ENCODE measurements around the gene ITPRIP.

The ITPRIP gene

DNA sequence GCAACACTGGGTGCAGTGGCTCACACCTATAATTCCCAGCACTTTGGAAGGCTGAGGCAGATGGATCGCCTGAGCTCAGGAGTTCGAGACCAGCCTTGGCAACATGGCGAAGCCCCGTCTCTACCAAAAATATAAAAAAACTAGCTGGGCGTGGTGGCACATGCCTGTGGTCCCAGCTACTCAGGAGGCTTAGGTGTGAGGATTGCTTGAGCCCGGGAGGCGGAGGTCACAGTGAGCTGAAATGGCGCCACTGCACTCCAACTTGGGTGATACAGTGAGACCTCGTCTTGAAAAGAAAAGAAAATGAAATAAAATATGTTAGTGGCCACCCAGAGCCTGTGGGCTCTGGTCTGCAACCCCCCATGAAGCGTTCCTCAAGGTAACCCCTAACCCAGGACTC, 13.3 kb downstream of the ITPRIP start:
- no peak for DNase-seq

DNA sequence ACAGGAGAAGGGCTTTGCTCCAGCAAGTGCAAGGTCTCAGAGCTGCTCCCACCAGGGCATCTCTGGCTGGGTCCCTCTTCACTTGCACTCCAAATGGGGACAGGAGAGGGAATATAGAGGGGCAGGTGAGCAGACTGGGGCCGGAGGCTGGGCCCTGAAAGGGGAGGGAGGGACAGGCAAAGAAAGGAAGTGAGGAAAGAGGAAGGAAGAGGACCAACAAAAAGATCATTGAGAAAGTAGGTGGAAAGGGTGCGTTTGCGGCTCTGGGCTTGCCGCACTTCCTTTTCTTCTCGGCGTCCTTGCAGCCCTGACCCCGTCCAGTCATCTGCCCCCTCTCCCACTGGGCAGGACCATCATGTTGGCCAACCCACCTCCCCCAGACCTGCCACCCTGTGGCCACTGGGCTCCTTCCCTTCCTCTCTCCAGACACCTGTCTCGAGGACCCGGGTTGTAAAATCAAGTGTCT, 14.0 kb downstream of the ITPRIP start:
- no peak for DNase-seq

DNA sequence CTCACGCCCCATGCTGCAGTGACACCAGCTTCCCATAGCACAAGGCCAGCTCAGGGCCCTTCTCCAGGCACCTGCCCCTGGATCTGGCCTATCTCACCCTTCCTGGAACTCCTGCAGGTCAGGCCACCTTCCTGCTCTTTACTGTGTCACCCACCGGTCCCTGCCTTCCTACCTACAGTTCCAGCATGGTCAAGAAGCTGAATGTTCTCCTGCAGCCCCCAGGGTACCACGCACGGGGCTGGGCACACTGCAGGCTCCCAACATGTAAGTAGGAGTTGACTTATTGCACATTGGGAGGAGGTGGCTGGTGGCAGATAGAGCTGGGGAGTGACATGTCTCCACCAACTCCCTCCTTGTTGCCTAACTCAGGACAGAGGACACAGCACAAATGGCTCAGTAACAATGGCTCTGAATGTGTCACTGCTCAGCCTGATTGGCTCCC, 14.5 kb downstream of the ITPRIP start:
- no peak for DNase-seq

DNA sequence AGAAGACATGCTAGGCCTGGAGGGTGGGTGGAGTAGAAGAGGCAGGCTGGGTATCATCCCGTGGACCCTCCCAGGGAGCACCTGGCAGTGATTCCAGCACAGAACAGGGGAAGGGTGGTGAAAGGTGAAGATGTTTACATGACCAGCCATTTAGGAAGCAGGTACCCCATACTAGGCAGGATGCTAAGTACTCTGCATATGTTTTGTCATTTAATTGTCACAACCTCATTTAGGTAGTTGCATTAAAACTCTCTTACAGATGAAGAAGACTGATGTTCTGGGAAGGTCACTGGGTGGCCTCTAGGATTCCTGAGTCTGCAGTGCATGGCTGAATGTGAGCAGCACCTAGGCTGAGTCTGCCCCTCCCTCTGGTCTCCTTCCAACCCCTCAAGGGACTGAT, 15.2 kb downstream of the ITPRIP start:
- no peak for DNase-seq

DNA sequence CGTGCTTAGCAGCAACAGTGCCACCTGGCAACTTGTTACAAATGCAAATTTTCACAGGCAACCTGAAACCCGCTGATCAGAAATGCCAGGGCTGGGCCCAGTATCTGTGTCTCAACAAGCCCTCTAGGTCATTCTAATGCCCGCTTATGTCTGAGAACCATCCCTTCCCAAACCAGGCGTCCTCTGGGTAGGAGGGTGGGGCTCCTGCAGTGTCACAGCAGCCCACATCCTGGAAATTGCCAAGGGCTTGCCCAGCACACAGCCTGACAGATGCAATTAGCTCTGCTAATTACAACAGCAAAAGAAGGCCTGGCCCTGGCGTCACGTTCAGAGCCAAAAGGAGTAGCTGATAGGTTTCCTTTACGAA, 15.9 kb downstream of the ITPRIP start:
- no peak for DNase-seq

DNA sequence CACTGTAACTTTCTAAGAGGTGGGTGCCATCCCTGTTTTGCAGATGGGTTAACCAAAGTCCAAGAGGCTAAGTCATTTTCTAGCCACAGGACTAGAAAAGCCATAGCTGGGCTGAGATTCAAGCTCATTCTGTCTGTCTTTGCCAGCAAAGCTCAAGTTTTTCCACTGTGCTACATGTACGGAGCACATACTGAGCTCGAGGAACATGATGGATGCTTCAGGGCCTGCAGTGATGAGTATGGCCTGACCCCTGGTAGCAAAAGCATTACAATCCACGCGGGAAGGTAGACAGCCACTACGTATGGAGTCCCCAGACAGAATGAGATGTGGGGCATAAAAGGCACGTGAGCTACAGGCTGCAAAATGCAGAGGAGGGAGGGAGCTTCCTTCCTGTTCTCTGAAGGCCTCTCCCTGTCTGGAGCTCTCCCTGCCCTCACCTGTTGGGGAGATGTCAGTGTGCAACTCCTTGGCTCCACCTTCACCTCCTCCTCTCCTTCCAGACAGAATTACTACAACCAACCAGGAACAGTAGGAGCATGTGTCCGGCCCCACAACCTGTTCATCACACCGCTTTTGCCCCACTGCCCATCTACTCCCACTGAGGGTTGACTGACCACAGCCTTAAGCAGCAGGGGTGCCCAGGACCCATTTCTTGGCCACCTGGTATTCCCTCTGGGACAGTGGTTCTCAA, 16.4 kb downstream of the ITPRIP start:
- no peak for DNase-seq

DNA sequence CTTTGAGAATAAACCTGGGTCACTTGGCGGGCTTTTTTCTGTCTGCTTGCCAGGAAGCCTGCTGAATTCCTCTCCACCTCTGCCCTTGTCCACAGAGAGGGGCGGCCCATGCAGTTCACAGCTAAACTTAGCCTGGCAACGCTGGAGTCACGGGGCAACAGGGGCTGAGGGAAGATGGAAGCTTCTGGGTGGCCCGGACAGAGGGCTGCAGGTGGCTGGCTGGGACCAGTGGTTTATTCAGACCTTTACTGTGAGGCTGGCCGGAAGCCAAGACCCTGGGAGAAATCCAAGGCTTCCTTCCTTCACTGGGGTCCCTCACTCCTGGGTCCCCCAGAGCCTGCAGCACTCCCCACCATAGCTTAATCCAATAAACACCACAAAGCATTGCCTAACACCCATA, 17.0 kb downstream of the ITPRIP start:
- no peak for DNase-seq

DNA sequence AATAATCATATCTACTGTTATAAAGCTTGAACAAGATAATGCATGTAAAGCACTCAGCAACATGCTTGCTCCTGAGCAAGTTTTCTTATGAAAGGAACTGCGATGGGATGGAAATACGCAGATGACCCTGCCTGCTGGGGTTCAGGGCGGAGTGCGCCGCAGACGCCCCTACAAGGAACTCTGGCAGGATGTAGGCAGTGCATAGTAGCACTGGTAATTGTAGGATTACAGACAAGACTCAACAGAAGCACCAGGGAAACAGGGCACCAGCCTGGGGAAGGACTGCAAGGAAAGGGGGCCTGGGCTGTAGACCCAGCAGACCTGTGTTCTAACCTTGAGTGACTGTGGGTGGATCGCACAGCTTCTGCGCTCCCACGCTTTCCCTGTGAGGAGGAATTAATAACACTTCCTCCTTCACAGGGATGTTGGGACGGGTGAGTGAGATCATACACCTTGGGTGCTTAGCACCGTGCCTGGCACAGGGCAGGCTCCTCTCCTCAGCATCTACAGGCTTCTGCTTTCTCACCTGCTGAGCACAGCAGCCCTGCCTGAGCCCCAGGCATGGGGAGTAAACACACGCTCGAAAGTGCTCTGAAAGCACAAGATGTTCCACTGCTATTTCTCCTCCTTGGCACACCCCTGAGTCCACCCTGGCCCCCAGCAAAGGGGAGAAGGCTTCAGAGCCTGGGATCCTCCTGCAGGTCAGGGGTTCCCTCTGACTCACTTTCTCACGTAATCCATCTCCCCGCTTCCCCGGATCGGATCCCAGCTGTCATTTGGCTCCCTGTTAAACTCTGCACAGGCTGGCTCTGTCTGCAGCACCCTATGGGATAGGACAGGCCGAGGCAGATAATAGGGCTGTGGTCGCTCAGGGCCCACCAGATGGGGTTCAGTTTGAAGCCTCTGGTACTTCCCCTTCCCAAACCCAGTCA, 19.2 kb downstream of the ITPRIP start:
- no peak for DNase-seq

DNA sequence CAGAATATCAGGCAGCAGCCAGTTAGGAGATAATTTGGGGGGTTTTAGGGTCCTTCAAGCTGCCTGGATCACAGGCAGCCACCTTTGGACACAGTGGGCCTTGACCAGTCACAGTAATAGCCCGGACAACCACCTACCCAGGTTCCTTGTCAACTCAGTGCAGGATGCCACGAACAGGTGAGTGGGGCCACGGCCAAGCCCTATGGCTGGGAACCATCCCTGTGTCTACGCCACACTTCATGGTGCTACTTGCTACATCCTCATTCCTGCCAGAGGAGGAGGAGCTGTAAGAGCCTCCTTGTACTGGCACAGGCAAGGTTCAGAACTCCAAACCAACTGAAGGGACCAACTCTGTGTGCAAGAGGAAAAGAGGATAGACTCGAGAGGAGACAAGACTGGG, 19.9 kb downstream of the ITPRIP start:
- DNase-seq: no peak

DNA sequence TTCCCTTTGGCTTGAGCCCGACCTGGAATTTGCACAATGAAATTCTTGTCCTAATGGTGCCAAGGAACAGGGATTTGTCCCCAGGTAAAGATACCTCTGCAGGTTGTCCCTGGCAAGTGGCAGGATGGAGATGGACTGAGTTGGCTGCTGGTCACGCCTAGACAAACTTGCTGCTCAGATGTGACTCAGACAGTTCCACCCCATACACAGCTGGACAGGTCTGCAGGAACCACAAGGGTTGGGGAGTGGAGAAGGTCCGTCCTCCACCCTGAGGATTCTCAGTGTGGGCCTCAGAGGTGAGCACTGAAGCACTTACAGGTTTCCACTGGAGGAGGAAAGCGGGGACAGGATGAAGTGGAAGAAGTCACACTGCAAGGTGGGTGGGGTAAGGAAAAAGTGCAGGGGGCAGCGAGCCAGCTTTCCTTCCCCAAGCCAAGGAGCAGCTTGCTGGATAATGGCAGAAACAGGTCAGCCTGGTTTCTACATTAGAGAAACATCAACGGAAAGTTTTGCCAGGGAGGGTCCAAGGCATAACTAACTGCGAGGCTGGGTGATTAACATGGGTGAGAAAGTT, 20.5 kb downstream of the ITPRIP start:
- DNase-seq: no peak

DNA sequence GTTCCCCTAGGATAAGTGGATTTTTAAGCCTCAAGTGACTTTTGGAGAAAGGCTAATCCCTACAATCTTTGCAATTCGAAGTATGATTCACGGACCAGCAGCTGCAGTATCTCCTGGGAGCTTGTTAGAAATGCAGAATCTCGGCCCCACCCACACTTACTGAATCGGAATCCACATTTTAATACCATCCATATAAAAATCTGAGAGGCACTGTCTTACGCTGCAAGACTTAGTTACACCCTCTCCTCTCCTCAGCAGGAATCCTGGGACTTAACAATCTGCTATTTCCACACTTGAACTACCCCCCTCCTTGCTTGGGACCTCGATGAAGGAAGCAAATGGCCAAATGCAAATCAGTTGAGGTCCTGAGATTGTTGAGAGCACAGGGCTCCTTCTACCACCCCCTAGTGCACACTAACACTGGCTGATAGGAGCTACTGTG, 21.0 kb downstream of the ITPRIP start:
- DNase-seq: no peak

DNA sequence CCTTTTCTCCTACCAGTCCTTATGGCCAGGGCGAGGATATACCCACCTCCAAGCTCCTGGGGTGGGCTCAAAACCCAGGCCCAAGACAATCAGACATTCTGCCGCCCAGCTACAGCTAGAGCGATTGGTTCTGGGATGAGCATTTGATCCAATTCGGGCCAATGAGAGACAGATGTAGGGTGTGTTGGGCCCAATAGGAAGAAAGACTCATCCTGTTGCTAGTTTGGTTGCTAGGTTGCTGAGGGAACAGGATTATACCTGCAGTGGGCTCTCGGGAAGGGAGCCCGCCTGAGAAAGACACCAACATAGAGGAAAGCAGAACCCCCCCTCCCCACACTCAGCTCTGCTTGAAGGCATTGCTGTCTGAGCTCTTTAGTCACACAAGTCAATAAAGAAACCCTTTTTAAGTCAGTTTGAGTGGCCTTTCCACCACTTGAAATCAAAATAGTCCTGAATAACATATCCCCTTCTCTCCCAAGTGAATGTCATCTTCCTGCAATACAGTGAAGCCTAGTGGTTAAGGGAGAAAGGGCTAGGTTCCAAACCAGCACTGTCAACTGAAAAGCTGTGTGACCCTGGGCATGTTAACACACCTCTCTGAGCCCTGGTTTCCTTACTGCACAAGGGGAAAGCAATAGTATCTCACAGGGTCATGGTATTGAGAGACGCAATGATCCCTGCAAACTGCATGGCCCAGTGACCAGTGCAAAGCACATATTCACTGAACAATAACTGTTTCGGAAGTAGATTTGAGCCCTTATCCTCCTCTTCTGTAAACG, 21.8 kb downstream of the ITPRIP start:
- no peak for DNase-seq

DNA sequence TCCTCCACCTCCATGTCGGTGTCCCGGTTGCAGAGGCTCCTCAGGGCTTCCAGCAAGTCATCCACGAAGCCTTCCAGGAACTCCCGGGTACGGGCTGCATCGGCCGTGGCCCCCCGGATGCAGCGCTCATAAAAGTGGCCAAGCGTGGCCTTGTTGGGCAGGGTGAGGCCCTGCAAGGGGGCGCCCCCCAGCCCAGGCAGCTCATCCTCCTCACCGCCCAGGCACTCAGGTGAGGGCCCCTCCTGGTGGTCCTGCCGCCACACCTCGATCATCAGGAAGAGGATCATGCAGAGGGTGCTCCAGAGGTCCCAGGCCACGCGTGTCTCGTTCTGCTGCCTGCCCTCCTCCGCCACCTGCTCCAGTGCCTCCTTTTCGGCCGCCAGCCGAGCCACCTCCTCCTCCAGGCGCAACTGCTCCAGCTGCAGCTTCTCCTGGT, 22.8 kb downstream of the ITPRIP start:
- DNase-seq: no peak

DNA sequence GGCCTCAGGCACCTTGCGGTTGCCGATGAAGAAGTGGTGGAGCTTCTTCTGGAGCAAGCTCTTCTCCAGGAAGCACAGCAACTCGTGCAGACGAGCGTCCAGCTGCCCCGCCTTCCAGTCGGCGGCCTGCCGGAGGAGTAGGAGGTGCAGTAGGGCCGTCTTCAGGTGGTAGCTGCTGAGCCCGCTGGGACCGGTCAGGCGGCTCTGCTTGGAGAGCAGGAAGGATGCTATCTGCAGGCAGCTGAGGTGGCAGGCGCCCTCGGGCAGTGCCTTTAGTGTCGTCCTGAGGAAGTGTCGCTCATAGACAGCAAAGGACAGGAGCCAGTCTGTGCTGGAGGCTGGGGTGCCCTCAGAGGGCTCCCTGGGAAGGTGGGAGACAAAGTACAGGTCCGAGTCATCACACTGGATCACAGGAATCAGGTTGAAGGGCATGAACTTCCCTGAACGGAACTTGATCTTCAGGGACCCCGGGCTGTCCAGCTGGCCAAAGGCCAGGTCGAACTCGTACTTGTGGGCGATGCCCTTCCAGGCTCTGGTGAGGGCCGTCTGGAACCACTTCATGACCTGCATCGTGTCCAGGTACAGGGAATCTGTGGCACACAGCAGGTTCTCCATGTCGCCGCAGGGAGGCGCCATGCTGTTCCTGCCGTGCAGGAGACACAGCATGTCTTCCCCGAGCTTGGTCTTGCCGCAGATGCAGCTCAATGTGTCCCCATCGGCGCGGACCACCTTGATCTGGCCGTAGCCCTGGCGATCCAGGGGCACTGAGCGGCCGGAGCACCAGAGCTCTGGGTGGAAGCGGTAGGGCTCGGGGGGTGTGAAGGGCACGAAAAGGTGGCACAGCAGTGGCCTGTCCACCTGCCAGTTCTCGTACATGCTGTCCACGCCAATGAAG, 23.4 kb downstream of the ITPRIP start:
- no peak for DNase-seq

DNA sequence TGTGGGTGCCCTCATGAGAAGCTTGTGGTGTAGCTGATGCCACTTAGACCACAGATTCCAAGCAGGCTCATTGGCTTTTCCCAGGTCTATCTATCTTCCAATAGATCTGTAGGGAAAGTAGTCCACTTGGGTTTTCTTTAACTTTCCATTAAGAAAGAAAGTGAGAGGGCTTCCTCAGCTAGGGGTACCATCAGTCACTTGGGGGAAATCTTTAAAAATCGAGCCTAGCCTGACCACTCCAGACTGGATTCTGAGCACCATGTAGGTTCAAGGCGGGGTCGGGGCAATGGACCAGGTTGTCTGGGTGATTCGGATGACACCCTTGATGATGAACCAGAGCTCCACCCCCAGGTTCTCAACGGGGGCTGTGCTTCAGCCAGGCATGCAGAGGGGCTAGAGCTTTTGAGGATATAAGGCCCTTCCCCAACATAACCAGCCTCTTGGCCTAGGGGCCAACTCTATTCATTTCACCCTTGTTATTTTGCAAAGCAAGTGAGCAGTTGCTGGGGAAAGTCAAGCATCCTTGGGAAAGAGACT, 27.0 kb downstream of the ITPRIP start:
- DNase-seq: no peak

DNA sequence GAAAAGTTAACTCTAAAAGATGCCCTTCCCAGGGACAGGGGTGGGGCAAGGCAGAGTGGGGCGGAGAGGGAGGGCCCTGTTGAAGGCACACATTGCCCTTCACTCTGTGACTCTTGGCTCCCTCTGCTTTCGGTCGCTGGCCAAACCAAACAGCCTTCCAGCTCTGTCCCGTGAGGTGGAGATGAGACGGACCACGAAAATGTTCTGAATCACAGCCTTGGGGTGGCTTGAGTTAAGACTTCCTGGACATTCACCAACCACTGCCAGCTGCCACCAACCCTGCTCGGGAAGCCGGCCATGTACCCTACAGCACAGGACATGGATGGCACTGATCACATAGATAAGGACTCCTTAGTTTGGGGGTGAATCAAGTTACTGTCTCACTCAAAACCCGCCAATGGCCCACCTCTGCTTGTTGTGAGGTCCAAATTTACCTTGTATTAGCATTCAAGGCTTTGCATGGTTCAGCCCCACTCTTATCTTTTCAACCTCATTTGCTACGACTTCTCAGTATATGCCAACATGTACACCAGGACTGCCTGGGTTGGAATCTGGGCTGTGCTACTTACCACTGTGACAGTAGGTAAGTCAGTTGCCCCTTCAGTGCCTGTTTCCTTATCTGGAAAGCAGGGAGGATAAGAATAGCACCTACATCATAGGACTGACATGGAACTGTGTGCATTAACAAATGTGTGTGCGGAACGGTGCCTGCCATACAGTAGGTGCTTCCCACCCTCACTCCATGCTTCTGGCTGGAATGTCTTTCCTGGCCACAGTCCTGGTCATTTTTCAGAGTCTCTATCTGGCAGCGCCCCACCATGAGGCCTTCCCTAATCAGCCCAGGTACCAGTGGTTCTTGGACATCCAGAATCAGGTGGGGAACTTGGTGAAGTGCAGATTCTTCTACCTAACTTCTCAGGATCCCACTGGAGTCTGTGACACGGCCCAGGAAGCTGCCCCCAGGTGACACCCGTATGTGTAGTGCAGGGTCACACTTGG, 28.0 kb downstream of the ITPRIP start:
- DNase-seq: no peak

DNA sequence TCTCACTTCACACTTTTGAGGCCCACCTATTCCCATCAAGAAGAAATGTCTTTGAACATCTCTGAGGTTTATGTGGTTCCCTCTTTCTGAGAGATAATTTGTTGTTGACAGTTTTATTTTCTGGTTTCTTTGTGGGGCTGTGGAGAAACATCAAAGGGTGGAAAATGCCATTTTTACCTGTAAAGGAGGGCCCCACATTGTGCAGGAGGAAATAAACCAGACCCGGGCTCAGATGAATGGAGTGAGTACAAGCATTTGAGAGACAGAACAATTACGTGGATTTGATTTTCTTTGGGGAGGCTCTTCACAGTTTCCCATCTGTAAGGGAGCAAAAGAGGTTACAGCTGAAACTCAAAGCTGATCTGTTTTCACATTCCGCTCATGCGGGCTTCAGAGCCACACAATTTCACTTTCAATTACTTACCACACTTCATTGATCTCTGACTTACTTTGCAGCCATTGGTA, 29.8 kb downstream of the ITPRIP start:
- peak in 1 of 2 experiments; percentile 15 for DNase-seq

DNA sequence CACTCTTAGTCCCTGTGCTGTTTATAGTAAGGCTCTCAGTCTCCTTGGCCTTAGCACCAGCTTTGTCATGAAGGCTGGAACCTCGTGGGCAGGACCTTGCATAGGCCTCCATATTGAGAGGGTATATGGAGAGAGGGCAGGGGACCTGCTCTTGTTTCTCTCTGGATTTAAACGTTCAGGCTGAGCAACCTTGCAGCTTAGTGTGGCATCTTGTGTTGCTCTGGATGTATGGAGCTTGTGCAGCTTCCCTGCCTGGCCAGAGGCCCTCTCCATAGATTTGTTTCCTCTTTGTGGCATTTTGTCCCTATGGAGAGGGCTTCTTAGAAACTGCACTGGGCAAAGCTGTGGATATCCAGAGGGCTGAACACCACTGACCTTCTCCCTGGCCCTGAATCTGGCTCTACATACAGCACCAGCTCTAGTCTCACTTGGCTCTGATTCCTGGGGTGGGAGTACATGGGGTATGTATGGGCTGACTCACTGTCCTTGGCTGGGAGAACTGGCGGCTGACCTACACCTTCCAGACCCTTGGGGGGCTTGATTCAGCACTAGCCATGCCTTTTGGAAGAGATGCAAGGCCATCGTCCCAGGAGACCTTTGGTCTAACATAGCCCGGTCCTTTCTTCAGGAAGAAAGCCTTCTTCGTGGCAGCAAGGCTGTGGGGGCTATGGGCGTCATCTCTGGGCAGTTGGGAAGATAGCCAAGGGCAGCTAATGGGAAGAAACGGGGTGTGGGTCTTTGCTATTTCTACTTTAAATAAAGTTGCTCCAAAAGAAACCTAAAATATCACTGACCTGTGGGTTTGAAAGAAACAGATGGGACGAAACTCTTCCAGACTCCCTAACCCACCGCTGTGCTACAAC, 30.5 kb downstream of the ITPRIP start:
- DNase-seq: no peak

DNA sequence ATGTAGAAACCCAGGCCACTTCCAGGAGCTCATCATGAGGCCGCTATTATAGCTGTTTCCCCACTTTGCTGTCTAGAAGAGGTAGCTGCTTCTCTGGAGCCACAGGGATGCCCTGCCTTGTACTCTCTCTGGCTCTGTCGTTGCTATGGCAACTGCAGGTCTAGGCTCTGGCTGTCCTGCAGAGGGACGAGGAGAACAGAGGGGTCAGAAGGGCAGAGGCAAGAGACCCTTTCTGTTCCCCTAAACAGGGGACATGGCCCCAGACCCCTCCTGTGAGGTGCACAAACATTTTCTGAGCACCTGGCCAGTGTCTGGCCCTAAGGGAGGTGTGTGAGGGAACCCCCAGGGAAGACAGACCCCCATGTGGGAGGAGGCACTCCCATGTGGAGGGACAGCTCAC, 31.4 kb downstream of the ITPRIP start:
- no peak for DNase-seq
